HG03432 (cell line): ENCODE measurements around the gene DOCK10.

Experiments
- ATAC-seq: cut with Tn5 transposase; IDR thresholded peaks from one replicate; pipeline ENCODE4 v1.9.1; 2021; ENCODE audit warnings: mild to moderate bottlenecking, moderate library complexity; ENCODE audit not compliant: unreplicated experiment

The DOCK10 gene

DNA sequence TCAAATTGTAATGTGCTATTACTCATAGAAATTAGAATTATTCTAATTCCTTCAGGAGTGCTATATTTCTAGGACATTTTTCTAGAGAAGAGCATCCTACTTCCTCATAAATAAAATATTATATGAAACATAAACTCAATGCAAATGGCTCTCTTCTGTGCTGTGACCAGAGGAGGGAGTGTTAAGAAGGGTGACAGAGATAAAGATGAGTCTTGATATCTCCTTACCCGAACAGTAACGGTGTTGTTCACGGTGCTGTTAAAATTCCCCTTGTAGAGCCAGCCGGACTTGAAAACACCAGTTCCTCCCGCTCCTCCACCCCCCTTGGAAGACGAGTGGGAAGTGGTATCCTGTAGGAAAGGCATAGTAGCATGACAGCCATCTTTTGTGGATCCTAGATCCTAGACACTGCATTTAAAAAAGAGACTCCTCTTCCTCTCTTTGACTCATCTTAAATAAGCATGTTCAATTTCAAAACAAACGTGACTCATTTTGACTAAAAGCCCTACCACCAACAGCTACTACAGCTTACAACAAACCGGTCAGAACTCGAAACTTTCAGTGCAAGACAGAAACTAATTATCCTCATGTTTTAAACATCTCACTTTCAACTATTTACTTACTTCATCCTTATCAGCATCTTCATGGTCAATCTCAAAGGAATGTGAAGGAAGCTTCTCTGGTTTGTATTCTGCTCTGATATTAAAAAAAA is 156.3 kb downstream of the DOCK10 start:
- peak; percentile 95 for ATAC-seq

DNA sequence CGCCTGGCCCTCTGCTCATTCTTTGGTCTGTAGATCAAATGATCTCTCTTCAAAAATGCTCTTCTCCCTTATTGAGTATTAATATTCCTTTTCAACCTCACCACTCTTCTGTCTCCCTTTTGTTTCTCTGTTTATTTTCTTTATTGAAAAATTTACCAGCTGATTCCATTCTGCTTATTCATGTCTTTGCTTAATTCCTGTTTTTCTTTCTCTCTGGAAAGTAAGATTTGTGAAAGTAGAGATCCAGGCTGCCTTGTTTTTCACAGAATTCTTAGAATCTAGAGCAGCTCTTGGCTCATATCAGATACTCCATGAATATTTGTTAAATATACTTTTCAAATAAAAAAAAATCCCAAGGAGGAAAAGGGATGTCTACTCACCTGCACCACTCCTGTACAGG is 157.0 kb downstream of the DOCK10 start:
- ATAC-seq = no peak

- no peak for ATAC-seq
Observed at GRCh38 chr2:224884188-224884587, 158.1 kb downstream of the DOCK10 start.

- no peak for ATAC-seq
Observed at GRCh38 chr2:224883700-224884099, 158.6 kb downstream of the DOCK10 start.

- ATAC-seq = no peak
Observed at GRCh38 chr2:224883172-224883516, 159.1 kb downstream of the DOCK10 start.

GRCh38 chr2:224882291-224883171 is 159.7 kb downstream of the DOCK10 start:
- no peak for ATAC-seq

DNA sequence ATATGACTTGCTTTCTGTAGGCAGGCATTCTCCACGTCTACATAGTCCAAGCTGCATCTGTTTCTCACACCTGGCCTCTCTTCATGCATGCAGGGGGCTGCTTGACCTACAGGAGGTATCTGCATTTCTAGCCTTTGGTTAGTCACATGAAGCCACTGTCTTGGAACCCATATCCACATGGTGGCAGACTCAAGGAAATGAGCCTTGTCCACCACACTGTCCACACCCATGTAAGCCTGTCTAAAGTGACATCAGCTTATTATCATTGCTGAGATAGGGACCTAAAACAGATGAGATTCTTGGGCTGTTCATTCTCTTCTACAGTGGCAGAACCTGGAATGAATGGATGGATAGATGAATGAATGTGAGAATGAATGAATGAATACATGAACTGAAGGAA is 160.4 kb downstream of the DOCK10 start:
- no peak for ATAC-seq

GRCh38 chr2:224876522-224876921 is 165.7 kb downstream of the DOCK10 start:
- ATAC-seq = no peak

DNA sequence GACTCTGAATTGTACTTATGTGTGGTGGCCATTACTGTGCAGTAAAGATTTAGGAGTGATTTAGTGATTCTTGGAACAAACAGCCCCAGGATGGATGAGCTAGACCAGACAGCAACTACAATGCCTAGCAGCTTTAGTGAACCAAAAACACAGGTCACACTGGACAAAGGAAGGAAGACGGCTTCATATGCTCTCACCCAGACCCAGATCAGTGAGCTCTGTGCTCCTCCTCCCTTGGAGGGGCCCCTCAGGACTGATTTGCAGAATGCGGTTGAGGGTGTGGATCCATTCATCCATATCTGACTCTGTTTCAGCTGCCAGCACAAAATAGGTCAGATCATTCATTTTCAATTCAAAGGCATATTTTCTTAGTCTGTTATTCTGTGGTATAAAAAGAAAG is 166.4 kb downstream of the DOCK10 start:
- peak; percentile 89 for ATAC-seq

DNA sequence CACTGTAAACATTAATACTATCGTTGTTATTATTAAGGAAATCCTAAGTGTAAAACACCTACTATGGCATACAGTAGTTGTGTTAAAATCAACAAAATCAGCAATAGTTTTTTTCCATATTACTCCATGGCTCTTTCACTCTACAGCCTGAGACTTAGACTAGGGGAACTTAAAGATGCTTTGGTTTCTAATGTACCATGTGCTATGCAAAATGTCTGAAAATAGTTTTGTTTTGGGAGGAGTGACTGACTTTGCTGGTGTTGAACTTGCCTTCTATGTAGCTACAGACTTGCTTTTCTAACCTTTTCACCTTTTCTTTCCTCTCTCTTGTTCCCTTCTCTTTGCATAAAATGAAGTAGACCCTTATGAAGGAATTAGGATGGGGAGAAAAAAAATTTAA is 167.1 kb downstream of the DOCK10 start:
- no peak for ATAC-seq

GRCh38 chr2:224871813-224872212 is 170.5 kb downstream of the DOCK10 start:
- ATAC-seq = no peak

- ATAC-seq = no peak
Observed at GRCh38 chr2:224870341-224870740, 171.9 kb downstream of the DOCK10 start.

GRCh38 chr2:224869601-224870233 is 172.6 kb downstream of the DOCK10 start:
- ATAC-seq = no peak

DNA sequence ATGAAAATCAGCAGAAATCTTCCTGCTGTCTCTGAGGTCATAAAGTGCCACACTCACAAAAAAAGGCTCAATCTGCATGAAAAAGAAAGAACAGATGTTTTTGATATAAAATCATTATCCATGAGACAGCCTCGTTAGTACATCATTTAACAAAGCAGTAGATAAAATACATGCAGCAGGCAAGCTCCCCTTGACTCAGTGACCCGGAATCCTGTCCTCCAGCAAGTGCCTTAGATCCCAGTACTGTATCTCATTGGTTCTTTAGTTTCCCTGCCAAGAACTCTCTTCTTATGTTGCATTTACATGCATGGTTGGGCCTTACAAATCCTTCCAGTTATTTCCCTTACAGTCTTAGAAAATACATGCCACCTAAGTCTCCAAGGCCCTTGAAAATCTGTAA is 177.3 kb downstream of the DOCK10 start:
- no peak for ATAC-seq

DNA sequence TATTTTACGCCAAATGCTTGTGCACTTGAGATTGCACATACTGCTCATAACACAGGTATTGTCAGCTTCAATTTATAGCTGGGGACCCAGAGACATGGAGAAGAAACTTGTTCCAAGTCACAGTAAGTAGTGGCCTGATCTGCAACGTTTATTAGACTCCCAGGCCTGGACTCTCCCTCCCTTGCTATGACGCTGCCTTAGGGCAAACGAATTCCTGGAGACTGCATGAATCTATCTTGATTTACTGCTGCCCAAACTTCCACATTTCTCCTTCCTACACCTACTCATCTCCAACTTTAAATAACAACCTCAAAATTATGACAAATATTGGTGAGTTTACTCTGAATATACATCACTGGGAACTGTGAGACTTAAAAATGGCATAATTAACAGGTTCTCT is 181.0 kb downstream of the DOCK10 start:
- ATAC-seq = no peak

- ATAC-seq = no peak
Observed at GRCh38 chr2:224860786-224861185, 181.5 kb downstream of the DOCK10 start.

DNA sequence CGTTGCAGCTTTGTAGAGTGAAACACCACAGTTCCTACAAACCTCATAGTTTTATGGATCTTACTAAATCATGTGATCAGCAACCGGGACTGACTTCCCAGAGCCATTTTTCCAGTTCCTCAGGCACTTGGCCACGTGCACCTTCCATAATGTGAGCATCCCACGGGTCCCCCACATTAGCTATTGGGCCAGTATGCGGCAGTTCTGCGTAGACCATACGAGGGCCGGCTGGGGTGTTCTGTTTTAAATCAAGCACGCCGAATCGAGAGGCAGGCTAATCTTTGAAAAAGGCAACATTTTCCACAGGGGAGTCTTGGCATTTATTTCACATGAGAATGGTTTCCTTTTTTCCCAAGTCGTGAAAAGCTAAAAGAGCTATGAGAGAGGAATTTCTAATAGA is 190.5 kb downstream of the DOCK10 start:
- ATAC-seq = no peak

- ATAC-seq = no peak
Observed at GRCh38 chr2:224850081-224850480, 192.2 kb downstream of the DOCK10 start.

DNA sequence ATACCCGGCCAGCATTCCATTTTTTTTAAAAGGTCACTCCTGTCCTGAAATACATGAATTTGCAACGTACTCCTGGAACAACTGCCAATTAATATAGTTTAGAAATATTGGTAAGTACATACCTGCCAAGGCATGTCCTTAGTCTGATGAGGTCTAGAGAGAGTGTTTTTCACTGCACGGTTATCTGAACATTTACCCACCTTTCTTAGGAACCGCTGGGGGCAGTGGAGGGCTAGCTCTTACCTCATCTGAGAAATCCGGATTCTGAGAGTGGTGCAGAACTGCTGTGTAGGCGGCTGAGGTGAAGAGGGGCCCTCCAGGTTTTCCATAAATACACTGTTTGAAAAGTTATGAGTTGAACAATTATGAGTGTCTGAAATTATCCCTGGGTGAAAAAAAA is 193.0 kb downstream of the DOCK10 start:
- ATAC-seq = no peak

DNA sequence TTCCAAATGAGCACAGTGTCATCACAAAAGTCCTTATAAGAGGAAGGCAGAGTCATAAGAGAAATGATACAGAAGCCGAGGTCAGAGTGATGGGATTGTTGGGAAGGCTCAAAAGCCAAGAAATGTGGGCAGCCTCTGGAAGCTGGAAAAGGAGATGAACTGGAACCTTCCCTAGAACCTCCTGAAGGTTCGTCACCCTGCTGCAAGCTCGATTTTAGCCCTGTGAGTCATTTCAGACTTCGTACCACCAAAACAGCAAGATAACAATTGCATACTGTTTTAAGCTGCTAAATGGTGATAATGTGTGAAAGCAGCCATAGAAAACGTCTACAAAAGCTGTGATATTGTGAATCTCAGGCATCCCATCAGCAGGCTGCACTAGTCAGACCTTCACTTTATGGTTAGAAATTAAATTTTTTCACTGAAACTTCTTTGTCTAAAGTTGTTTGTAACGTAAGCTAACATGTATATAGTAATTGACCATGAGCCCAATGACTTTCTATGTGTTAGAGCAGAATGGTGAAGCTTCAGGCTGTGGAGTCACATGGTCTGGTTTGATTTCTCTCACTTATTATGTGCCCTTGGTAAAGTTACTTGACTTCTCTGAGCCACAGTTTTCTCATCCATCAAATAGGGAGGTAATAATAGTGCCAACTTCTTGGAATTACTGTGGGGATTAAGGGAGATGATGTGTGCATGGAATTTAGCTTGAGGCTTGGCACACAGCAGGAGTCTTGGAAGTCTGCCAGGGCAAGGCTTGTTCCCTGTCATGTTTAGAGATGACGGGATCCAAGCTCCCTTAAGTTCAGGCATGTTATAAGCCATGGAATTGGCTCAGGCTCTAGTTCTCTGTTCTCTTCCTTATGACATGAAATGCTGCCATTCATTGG is 194.1 kb downstream of the DOCK10 start:
- no peak for ATAC-seq

GRCh38 chr2:224847381-224847780 is 194.9 kb downstream of the DOCK10 start:
- ATAC-seq = no peak
